ENCODE data around the gene MLN.

DNA sequence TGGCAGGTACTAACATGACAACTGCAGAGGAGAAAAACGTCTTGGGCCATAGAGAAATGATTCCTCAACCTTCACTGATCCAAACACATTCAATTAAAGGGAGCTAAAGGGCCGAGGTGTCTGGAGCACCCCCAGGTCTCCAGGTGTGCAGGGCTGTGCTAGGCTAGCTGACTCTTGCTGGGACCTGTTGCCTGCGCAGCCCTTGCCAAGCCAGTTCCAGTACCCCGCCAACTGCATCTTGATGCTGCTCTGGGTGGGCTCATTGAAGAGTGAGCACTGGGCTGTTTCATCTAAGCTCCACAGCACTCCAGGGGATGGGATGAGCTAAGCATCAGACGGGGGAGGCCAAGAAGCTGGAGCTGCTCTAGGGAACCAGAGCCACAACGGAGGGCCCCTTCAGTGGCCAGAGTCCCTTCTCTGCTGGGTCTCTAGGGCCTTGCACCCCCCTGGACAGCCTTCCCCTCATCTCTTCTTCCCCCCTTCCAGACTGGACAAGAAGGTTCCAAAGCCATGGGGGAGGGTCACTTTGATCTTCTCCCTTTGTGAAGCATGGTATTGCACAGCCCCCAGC lies 30.8 kb downstream of the MLN start:
- TF ChIP-seq, protein P1, sequence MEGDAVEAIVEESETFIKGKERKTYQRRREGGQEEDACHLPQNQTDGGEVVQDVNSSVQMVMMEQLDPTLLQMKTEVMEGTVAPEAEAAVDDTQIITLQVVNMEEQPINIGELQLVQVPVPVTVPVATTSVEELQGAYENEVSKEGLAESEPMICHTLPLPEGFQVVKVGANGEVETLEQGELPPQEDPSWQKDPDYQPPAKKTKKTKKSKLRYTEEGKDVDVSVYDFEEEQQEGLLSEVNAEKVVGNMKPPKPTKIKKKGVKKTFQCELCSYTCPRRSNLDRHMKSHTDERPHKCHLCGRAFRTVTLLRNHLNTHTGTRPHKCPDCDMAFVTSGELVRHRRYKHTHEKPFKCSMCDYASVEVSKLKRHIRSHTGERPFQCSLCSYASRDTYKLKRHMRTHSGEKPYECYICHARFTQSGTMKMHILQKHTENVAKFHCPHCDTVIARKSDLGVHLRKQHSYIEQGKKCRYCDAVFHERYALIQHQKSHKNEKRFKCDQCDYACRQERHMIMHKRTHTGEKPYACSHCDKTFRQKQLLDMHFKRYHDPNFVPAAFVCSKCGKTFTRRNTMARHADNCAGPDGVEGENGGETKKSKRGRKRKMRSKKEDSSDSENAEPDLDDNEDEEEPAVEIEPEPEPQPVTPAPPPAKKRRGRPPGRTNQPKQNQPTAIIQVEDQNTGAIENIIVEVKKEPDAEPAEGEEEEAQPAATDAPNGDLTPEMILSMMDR (IDR thresholded peaks at IDR 0.05), result no peak
- TF ChIP-seq POLR2AphosphoS5 (IDR thresholded peaks at IDR 0.05) (no peak), POLR2A (IDR thresholded peaks at IDR 0.05) (no peak)
